SK-N-SH treated with all-trans-retinoic acid at 6 μM for 48 hours (cell line): Measurements from ENCODE around the gene PALB2.

ENCODE experiments used
- ATAC-seq: fragments of 200-7000 bp; cut with Tn5 transposase; 3 replicates; pipeline ENCODE4 v1.9.1; 2020; ENCODE audit warnings: mild to moderate bottlenecking, moderate library complexity
- ARNTL ChIP-seq: fragments of 450-650 bp; formaldehyde crosslinking; IDR thresholded peaks from 2 replicates; pipeline ENCODE4 v1.5.0; 2020; ENCODE audit warnings: low read depth, mild to moderate bottlenecking, moderate library complexity, borderline replicate concordance
- BACH2 ChIP-seq: fragments of 250-450 bp; sonication (Bioruptor Pico); IDR thresholded peaks from 2 replicates; pipeline ENCODE4 v1.9.0; 2021; ENCODE audit warnings: mild to moderate bottlenecking, borderline replicate concordance
- CREB5 ChIP-seq: fragments of 250-450 bp; sonication (Bioruptor Pico); IDR thresholded peaks from 2 replicates; pipeline ENCODE4 v1.5.1; 2020; ENCODE audit warnings: low read depth, mild to moderate bottlenecking, moderate library complexity
- CSRNP3 ChIP-seq: fragments of 250-450 bp; sonication (Bioruptor Pico); IDR thresholded peaks from 2 replicates; pipeline ENCODE4 v1.5.1; 2021; ENCODE audit warnings: mild to moderate bottlenecking, moderate library complexity
- ESRRG ChIP-seq: fragments of 250-450 bp; sonication (Bioruptor Pico); IDR thresholded peaks from 2 replicates; pipeline ENCODE4 v1.6.1; 2021; ENCODE audit warnings: mild to moderate bottlenecking
- ISL1 ChIP-seq: fragments of 250-450 bp; sonication (Bioruptor Pico); IDR thresholded peaks from 2 replicates; pipeline ENCODE4 v2.1.2; 2022; ENCODE audit warnings: mild to moderate bottlenecking, moderate library complexity
- OSR1 ChIP-seq: fragments of 250-450 bp; sonication (Bioruptor Pico); IDR thresholded peaks from 2 replicates; pipeline ENCODE4 v1.8.0; 2022; ENCODE audit warnings: moderate library complexity, mild to moderate bottlenecking, inconsistent platforms
- PPARA ChIP-seq: fragments of 250-450 bp; sonication (Bioruptor Pico); IDR thresholded peaks from 2 replicates; pipeline ENCODE4 v1.5.0; 2020; ENCODE audit warnings: mild to moderate bottlenecking, borderline replicate concordance
- SNAI2 ChIP-seq: fragments of 250-450 bp; sonication (Bioruptor Pico); IDR thresholded peaks from 2 replicates; pipeline ENCODE4 v1.5.0; 2020; ENCODE audit warnings: mild to moderate bottlenecking, moderate library complexity
- TCF4 ChIP-seq: fragments of 250-450 bp; sonication (Bioruptor Pico); IDR thresholded peaks from 2 replicates; pipeline ENCODE4 v1.8.0; 2021; ENCODE audit warnings: mild to moderate bottlenecking, moderate library complexity, borderline replicate concordance
- TOX ChIP-seq: fragments of 250-450 bp; sonication (Bioruptor Pico); IDR thresholded peaks from 2 replicates; pipeline ENCODE4 v1.8.0; 2021; ENCODE audit warnings: mild to moderate bottlenecking, moderate library complexity, borderline replicate concordance
- ZC3H10 ChIP-seq: fragments of 250-450 bp; sonication (Bioruptor Pico); IDR thresholded peaks from 2 replicates; pipeline ENCODE4 v1.5.1; 2021; ENCODE audit warnings: mild to moderate bottlenecking, moderate library complexity
- ZFP3 ChIP-seq: fragments of 250-450 bp; sonication (Bioruptor Pico); IDR thresholded peaks from 2 replicates; pipeline ENCODE4 v1.5.0; 2020; ENCODE audit warnings: mild to moderate bottlenecking, moderate library complexity
- ZFP30 ChIP-seq: fragments of 450-650 bp; formaldehyde crosslinking; IDR thresholded peaks from 2 replicates; pipeline ENCODE4 v1.5.0; 2022; ENCODE audit warnings: mild to moderate bottlenecking, moderate library complexity
- ZNF70 ChIP-seq: fragments of 450-650 bp; formaldehyde crosslinking; IDR thresholded peaks from 2 replicates; pipeline ENCODE4 v1.5.0; 2020; ENCODE audit warnings: mild to moderate bottlenecking, moderate library complexity
- TF ChIP-seq, protein P1 (sequence below): fragments of 250-450 bp; sonication (Bioruptor Pico); IDR thresholded peaks from 2 replicates; pipeline ENCODE4 v1.8.0; 2021; ENCODE audit warnings: low read depth, mild to moderate bottlenecking, moderate library complexity, borderline replicate concordance
- TF ChIP-seq, protein P2 (sequence below): fragments of 250-450 bp; sonication (Bioruptor Pico); IDR thresholded peaks from 2 replicates; pipeline ENCODE4 v1.8.0; 2020; ENCODE audit warnings: mild to moderate bottlenecking, moderate library complexity, borderline replicate concordance
- TF ChIP-seq, protein P3 (sequence below): fragments of 250-450 bp; sonication (Bioruptor Pico); IDR thresholded peaks from 2 replicates; pipeline ENCODE4 v1.5.0; 2020; ENCODE audit warnings: mild to moderate bottlenecking, moderate library complexity

PALB2 gene

DNA sequence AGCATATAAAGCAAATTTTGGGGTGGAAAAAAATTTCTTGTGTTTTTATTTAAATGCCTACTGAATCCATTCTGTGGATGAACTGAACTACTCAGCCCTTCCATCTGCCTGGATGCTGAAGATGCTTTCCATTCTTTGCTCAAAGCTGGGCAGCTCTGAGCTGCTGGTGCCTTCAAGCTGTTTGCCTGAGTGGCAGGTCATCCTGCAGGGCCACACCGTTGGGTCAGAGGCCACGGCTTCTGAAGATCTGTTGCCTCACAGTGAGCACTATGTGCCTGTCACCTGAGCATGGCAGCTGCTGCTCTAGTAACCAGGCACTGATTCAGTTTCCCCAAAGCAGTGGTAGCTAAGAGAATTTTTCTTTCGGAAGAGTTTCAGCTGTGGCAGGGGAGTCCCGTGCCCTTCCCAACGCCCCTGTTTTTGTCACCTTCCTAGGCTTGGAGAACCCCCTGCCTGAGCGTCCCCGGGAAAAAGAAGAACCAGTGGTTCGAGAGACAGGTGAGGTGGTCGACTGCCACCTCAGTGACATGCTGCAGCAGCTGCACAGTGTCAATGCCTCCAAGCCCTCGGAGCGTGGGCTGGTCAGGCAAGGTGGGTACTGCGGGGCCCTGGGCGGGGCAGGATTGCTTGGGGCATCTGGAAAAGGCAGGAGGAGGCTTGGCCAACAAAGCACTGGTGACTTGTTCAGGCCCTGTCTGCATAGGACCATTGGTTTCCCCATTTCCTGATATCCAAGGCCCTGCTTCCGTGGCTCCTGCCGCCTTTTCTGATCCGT, 46.1 kb upstream of the PALB2 start:
- no peak for ATAC-seq
- TF ChIP-seq ZFP30 (CRISPR knock-in tag) (no peak), TCF4 (CRISPR knock-in tag) (no peak), SNAI2 (CRISPR knock-in tag) (no peak), ZNF70 (CRISPR knock-in tag) (no peak), ZC3H10 (CRISPR knock-in tag) (no peak)
- TF ChIP-seq, protein P1, sequence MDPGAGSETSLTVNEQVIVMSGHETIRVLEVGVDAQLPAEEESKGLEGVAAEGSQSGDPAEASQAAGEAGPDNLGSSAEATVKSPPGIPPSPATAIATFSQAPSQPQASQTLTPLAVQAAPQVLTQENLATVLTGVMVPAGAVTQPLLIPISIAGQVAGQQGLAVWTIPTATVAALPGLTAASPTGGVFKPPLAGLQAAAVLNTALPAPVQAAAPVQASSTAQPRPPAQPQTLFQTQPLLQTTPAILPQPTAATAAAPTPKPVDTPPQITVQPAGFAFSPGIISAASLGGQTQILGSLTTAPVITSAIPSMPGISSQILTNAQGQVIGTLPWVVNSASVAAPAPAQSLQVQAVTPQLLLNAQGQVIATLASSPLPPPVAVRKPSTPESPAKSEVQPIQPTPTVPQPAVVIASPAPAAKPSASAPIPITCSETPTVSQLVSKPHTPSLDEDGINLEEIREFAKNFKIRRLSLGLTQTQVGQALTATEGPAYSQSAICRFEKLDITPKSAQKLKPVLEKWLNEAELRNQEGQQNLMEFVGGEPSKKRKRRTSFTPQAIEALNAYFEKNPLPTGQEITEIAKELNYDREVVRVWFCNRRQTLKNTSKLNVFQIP (CRISPR knock-in tag), result no peak
- TF ChIP-seq, protein P2, sequence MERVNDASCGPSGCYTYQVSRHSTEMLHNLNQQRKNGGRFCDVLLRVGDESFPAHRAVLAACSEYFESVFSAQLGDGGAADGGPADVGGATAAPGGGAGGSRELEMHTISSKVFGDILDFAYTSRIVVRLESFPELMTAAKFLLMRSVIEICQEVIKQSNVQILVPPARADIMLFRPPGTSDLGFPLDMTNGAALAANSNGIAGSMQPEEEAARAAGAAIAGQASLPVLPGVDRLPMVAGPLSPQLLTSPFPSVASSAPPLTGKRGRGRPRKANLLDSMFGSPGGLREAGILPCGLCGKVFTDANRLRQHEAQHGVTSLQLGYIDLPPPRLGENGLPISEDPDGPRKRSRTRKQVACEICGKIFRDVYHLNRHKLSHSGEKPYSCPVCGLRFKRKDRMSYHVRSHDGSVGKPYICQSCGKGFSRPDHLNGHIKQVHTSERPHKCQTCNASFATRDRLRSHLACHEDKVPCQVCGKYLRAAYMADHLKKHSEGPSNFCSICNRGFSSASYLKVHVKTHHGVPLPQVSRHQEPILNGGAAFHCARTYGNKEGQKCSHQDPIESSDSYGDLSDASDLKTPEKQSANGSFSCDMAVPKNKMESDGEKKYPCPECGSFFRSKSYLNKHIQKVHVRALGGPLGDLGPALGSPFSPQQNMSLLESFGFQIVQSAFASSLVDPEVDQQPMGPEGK (CRISPR knock-in tag), result no peak
- TF ChIP-seq, all 23 proteins: peak for 0

DNA sequence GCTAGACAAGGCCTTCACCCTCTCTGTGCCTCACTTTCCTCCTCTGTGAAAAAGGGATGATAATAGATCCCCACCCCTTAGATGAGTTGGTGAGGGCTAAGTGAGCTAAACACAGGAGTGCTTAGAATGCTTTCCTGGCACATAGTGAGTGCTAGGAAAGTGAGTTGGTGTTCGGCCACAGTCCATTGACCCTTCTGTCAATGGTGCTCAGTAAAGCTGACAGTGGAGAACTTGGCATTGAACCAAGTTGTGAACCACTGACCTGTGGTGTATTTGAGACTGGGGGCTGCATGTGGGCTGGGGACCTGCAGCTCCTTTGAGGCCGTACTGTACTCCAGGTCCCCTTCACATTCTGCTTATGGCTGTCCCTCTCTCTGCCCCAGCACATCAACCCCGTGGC, 42.4 kb upstream of the PALB2 start:
- ATAC-seq, result no peak
- TF ChIP-seq, protein P3, sequence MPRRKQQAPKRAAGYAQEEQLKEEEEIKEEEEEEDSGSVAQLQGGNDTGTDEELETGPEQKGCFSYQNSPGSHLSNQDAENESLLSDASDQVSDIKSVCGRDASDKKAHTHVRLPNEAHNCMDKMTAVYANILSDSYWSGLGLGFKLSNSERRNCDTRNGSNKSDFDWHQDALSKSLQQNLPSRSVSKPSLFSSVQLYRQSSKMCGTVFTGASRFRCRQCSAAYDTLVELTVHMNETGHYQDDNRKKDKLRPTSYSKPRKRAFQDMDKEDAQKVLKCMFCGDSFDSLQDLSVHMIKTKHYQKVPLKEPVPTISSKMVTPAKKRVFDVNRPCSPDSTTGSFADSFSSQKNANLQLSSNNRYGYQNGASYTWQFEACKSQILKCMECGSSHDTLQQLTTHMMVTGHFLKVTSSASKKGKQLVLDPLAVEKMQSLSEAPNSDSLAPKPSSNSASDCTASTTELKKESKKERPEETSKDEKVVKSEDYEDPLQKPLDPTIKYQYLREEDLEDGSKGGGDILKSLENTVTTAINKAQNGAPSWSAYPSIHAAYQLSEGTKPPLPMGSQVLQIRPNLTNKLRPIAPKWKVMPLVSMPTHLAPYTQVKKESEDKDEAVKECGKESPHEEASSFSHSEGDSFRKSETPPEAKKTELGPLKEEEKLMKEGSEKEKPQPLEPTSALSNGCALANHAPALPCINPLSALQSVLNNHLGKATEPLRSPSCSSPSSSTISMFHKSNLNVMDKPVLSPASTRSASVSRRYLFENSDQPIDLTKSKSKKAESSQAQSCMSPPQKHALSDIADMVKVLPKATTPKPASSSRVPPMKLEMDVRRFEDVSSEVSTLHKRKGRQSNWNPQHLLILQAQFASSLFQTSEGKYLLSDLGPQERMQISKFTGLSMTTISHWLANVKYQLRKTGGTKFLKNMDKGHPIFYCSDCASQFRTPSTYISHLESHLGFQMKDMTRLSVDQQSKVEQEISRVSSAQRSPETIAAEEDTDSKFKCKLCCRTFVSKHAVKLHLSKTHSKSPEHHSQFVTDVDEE (CRISPR knock-in tag), result no peak
- no peak for TF ChIP-seq TOX
- TF ChIP-seq CSRNP3 (CRISPR knock-in tag), result no peak
- no peak for TF ChIP-seq ARNTL (CRISPR knock-in tag)
- TF ChIP-seq, protein P2 (CRISPR knock-in tag), result no peak
- TF ChIP-seq BACH2 (CRISPR knock-in tag), result no peak
- TF ChIP-seq ZFP3 (CRISPR knock-in tag), result no peak
- TF ChIP-seq, protein P1 (CRISPR knock-in tag), result no peak
- TF ChIP-seq ZNF70 (CRISPR knock-in tag), result no peak
- TF ChIP-seq OSR1 (CRISPR knock-in tag), result no peak
- no peak for TF ChIP-seq ZC3H10 (CRISPR knock-in tag)
- TF ChIP-seq CREB5, result no peak
- TF ChIP-seq ESRRG (CRISPR knock-in tag), result no peak
- no peak for TF ChIP-seq ZFP30 (CRISPR knock-in tag)
- TF ChIP-seq ISL1 (CRISPR knock-in tag), result no peak
- TF ChIP-seq PPARA, result no peak
- TF ChIP-seq, all 23 proteins: peak for 0
